ENCODE data around the gene PSENEN. TPM values are rescaled to one million over a fixed set of nuclear protein-coding genes. Genes with fewer than 3 reads are reported as not detected.
"Not testable (repeated sequence)": the region's sequence is repeated elsewhere in the genome, so short reads cannot be mapped to it uniquely, and the experiment has no call there.

PSENEN gene
- total RNA-seq, 1 experiment from 2014 or later = 106 TPM

DNA sequence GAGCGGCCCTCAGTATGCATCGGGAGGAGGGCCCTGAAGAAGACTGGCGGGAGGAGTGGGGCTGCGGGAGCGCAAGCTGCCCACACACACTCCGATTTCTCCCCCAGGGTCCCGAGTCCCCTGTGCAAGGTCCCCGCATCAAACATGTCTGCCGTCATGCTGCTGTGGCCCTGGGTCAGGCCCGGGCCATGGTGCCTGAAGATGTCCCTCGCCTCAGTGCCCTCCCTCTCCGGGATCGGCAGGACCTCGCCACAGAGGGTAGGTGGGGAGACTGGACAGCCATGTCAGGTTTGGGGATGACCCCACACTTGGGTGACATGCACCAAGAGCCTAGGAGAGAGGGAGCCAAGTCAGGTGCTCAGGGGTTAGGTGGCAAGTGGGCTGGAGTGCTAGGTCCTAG, 23.0 kb upstream of the PSENEN start:
- H3K4me3 ChIP-seq = no peak overlapping the region
- ChIA-PET CTCF (no interaction called here), POLR2A (ENCODE audit: unreplicated experiment) (no interaction called here)
- no peak for TF ChIP-seq CTCF (conservative IDR thresholded peaks at IDR 0.05)
- no peaks in the 10 kb centered on the region for H3K36me3 ChIP-seq (ENCODE audit: low read depth)
- no peaks in the 10 kb centered on the region for H3K9me3 ChIP-seq (ENCODE audit: insufficient read depth, low read depth)
- H4K20me1 ChIP-seq (ENCODE audit: insufficient read depth) = peaks cover 14% of the 10 kb centered on the region
- intact Hi-C loops (cut with micrococcal nuclease; ENCODE audit: unreplicated experiment) = no loop called here
- no TSS peak for BruUV-seq (replicated peaks)
- H3F3A ChIP-seq (ENCODE audit: insufficient read depth, low read depth) = no peaks in the 10 kb centered on the region
- no peaks in the 10 kb centered on the region for H3K9me2 ChIP-seq (ENCODE audit: insufficient read depth)
- peaks cover 22% of the 10 kb centered on the region for H3K79me2 ChIP-seq (ENCODE audit: low read depth)
- no peak for DNase-seq
- H3K27me3 ChIP-seq (ENCODE audit: insufficient read depth, low read depth) = no peaks in the 10 kb centered on the region
- no peak overlapping the region for H3K27ac ChIP-seq
- no peak overlapping the region for H2AFZ ChIP-seq
- H3K4me2 ChIP-seq = no peak overlapping the region
- H3K4me1 ChIP-seq (replicated peaks; ENCODE audit: insufficient read depth) = peaks cover 6% of the 10 kb centered on the region

DNA sequence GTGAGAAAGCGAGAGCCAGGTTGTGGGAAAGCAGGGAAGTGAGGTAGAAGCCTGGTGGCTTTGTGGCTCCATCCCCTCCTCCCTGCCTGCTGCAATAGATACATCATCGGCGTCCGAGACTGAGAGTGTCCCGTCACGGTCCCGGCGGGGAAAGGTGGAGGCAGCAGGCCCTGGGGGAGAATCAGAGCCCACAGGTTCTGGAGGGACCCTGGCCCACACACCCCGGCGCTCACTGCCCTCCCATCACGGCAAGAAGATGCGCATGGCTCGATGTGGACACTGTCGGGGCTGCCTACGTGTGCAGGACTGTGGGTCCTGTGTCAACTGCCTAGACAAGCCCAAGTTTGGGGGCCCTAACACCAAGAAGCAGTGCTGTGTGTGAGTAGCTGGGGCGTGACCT, 22.6 kb upstream of the PSENEN start:
- no peak for TF ChIP-seq CTCF (conservative IDR thresholded peaks at IDR 0.05)
- no peak for TF ChIP-seq EZH2 (IDR thresholded peaks at IDR 0.05; ENCODE audit: low read depth)
- Histone ChIP-seq H3K9me2 (ENCODE audit: insufficient read depth) (no peaks in the 10 kb centered on the region), H3K4me3 (no peak overlapping the region), H3K9me3 (ENCODE audit: insufficient read depth, low read depth) (no peaks in the 10 kb centered on the region), H2AFZ (no peak overlapping the region), H4K20me1 (ENCODE audit: insufficient read depth) (peaks cover 14% of the 10 kb centered on the region), H3F3A (ENCODE audit: insufficient read depth, low read depth) (no peaks in the 10 kb centered on the region), H3K27me3 (ENCODE audit: insufficient read depth, low read depth) (no peaks in the 10 kb centered on the region), H3K79me2 (ENCODE audit: low read depth) (peaks cover 22% of the 10 kb centered on the region), H3K36me3 (ENCODE audit: low read depth) (no peaks in the 10 kb centered on the region), H3K27ac (no peak overlapping the region), H3K4me1 (replicated peaks; ENCODE audit: insufficient read depth) (peaks cover 6% of the 10 kb centered on the region), H3K4me2 (no peak overlapping the region)
- intact Hi-C loops (cut with micrococcal nuclease; ENCODE audit: unreplicated experiment) = no loop called here
- BruUV-seq (replicated peaks) = no TSS peak
- ChIA-PET CTCF (no interaction called here), POLR2A (ENCODE audit: unreplicated experiment) (no interaction called here)
- no peak for DNase-seq

GRCh38 chr19:35723671-35724070, 21.8 kb upstream of the PSENEN start:
- H3K9me3 ChIP-seq (ENCODE audit: insufficient read depth, low read depth) = no peaks in the 10 kb centered on the region
- H3F3A ChIP-seq (ENCODE audit: insufficient read depth, low read depth) = no peaks in the 10 kb centered on the region
- H3K27ac ChIP-seq = no peak overlapping the region
- H3K4me1 ChIP-seq (replicated peaks; ENCODE audit: insufficient read depth) = peaks cover 6% of the 10 kb centered on the region
- H3K36me3 ChIP-seq (ENCODE audit: low read depth) = no peaks in the 10 kb centered on the region
- BruUV-seq (replicated peaks) = no TSS peak
- H3K27me3 ChIP-seq (ENCODE audit: insufficient read depth, low read depth) = no peaks in the 10 kb centered on the region
- no peak overlapping the region for H3K4me2 ChIP-seq
- TF ChIP-seq CTCF (conservative IDR thresholded peaks at IDR 0.05) (no peak), EZH2 (IDR thresholded peaks at IDR 0.05; ENCODE audit: low read depth) (no peak)
- peaks cover 11% of the 10 kb centered on the region for H4K20me1 ChIP-seq (ENCODE audit: insufficient read depth)
- H2AFZ ChIP-seq = no peak overlapping the region
- no peaks in the 10 kb centered on the region for H3K9me2 ChIP-seq (ENCODE audit: insufficient read depth)
- no peak overlapping the region for H3K4me3 ChIP-seq
- CTCF ChIA-PET = no interaction called here
- H3K79me2 ChIP-seq (ENCODE audit: low read depth) = peaks cover 16% of the 10 kb centered on the region
- no peak for DNase-seq
- POLR2A ChIA-PET (ENCODE audit: unreplicated experiment) = interaction anchor here (0.6 kb wide), 1 partner anchor 159 kb away, joined by 3 read pairs; no protein-coding TSS in a partner anchor
- intact Hi-C loops (cut with micrococcal nuclease; ENCODE audit: unreplicated experiment) = no loop called here

DNA sequence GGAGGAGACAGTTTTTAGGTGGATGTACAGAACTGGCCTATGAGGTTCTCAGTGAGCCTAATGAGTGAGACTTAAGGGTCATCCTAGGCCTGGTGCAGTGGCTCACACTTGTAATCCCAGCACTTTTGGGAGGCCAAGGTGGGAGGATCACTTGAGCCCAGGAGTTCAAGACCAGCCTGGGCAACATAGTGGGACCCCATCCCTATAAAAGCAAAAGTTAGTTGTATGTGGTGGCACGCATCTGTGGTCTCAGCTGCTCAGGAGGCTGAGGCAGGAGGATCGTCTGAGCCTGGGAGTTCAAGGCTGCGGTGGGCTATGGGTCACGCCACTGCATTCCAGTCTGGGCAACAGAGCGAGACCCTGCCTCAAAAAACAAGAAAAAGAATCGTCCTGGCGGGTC, 21.3 kb upstream of the PSENEN start:
- POLR2A ChIA-PET (ENCODE audit: unreplicated experiment); H3K36me3 ChIP-seq (ENCODE audit: low read depth): not testable (repeated sequence)

More for the DNA sequence above, 21.3 kb upstream of the PSENEN start:
- intact Hi-C loops (cut with micrococcal nuclease; ENCODE audit: unreplicated experiment); H3K9me2 ChIP-seq (ENCODE audit: insufficient read depth); H2AFZ ChIP-seq; H3K27ac ChIP-seq; H3K4me1 ChIP-seq (replicated peaks; ENCODE audit: insufficient read depth); H3K4me2 ChIP-seq; H4K20me1 ChIP-seq (ENCODE audit: insufficient read depth); DNase-seq; H3K9me3 ChIP-seq (ENCODE audit: insufficient read depth, low read depth); H3K4me3 ChIP-seq; H3K27me3 ChIP-seq (ENCODE audit: insufficient read depth, low read depth); CTCF ChIA-PET; H3F3A ChIP-seq (ENCODE audit: insufficient read depth, low read depth); BruUV-seq (replicated peaks): not testable (repeated sequence)
- H3K79me2 ChIP-seq (ENCODE audit: low read depth) = peaks cover 12% of the 10 kb centered on the region

All from PC-9 (cell line).